Effector memory CD4-positive, alpha-beta T cell (primary cell): Measurements from ENCODE around the gene DYSF.

Experiments used
- DNase-seq, 3 donors: peaks; one replicate each; pipeline ENCODE4 v3.0.0-alpha.2; 2020
- H3K27ac ChIP-seq: 2 replicates; pipeline ENCODE4 v1.7.0; 2013; ENCODE audit warnings: mild to moderate bottlenecking, low read length, moderate library complexity; ENCODE audit not compliant: insufficient read depth, poor library complexity, severe bottlenecking
- H3K27me3 ChIP-seq: replicated peaks from 2 replicates; pipeline ENCODE4 v1.7.0; 2013; ENCODE audit warnings: mild to moderate bottlenecking, low read length; ENCODE audit not compliant: insufficient read depth, control insufficient read depth, poor library complexity, severe bottlenecking
- H3K36me3 ChIP-seq: 2 replicates; pipeline ENCODE4 v1.7.0; 2013; ENCODE audit warnings: mild to moderate bottlenecking, low read length, moderate library complexity; ENCODE audit not compliant: control insufficient read depth, insufficient read depth
- H3K4me1 ChIP-seq: 2 replicates; pipeline ENCODE4 v1.7.0; 2013; ENCODE audit warnings: low read length, mild to moderate bottlenecking; ENCODE audit not compliant: control insufficient read depth, insufficient read depth, poor library complexity, severe bottlenecking
- H3K4me3 ChIP-seq: 2 replicates; pipeline ENCODE4 v1.7.0; 2013; ENCODE audit warnings: low read length, low read depth, mild to moderate bottlenecking; ENCODE audit not compliant: insufficient read depth, poor library complexity, severe bottlenecking
- H3K9me3 ChIP-seq: 2 replicates; pipeline ENCODE4 v1.7.0; 2013; ENCODE audit warnings: mild to moderate bottlenecking, low read length, moderate library complexity; ENCODE audit not compliant: control insufficient read depth

DYSF gene

GRCh38 chr2:71728036-71728435 lies 274.7 kb downstream of the DYSF start:
- Histone ChIP-seq H3K27ac (no peak overlapping the region), H3K36me3 (no peaks in the 10 kb centered on the region), H3K4me1 (no peaks in the 10 kb centered on the region), H3K27me3 (no peaks in the 10 kb centered on the region), H3K9me3 (no peaks in the 10 kb centered on the region), H3K4me3 (no peak overlapping the region)
- DNase-seq, result no peak

DNA sequence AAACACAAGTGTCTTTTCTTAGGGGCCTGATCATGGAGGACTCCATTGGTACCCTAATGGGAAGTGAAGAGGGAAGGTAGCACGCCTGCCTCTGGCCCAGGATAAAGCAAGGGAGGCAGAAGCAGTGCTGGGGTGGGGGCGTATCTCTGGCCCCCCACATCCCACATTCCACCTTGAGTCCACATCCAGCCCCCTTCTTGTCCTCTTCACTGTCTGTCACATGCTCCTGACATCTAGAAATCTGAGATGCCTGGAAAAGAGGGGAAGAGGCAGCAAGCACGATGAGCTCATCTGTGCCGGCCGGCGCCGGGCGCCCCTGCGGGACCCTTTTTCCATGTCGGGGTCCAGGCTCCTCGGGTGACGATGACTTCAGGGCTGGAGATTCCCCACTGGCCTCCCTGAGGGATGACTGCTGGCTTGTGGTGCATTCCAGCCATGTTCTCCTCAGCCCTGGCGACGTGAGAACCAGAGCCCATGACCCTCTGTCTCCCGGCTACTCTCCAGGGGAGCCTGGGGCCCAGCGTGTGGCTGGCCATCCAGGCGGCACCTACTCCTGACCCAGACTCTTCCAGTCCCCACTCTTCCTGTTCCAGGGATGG lies 277.5 kb downstream of the DYSF start:
- DNase-seq, result no peak

GRCh38 chr2:71734620-71735019 lies 281.3 kb downstream of the DYSF start:
- no peaks in the 10 kb centered on the region for H3K36me3 ChIP-seq
- no peak overlapping the region for H3K27ac ChIP-seq
- no peaks in the 10 kb centered on the region for H3K9me3 ChIP-seq
- H3K4me1 ChIP-seq, result no peaks in the 10 kb centered on the region
- DNase-seq, result no peak
- no peaks in the 10 kb centered on the region for H3K27me3 ChIP-seq
- no peak overlapping the region for H3K4me3 ChIP-seq

More for the DNA sequence above, 277.5 kb downstream of the DYSF start:
- Histone ChIP-seq H3K27ac (no peak overlapping the region), H3K9me3 (no peaks in the 10 kb centered on the region), H3K4me1 (no peaks in the 10 kb centered on the region), H3K4me3 (no peak overlapping the region), H3K36me3 (no peaks in the 10 kb centered on the region), H3K27me3 (no peaks in the 10 kb centered on the region)

DNA sequence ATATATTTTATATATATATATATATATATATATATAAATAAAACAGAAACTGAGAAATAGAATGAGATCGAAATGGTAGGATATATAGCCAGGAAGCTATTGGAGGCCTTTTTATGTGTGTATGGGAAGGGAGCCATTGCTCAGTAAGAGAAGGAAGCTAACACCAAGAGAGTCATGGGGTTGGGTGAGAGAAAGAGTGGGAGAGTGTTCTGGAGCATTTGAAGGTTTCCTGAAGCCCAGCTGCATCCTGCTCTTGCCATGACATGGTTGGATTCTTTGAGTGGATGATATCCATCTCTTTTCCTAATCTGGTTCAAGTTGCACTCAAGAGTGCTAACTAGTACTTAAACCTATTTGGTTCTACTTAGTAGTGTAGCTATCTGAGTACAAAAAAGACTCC lies 282.3 kb downstream of the DYSF start:
- Histone ChIP-seq H3K4me3 (no peak overlapping the region), H3K27ac (no peak overlapping the region), H3K4me1 (no peaks in the 10 kb centered on the region), H3K27me3 (no peaks in the 10 kb centered on the region), H3K36me3 (no peaks in the 10 kb centered on the region), H3K9me3 (no peaks in the 10 kb centered on the region)
- DNase-seq, result no peak
